ENCODE results near the gene CTIF.

CTIF gene

GRCh38 chr18:48605408-48605845, 66.6 kb downstream of the CTIF start:
- DNase-seq: no peak

GRCh38 chr18:48607056-48607984, 68.5 kb downstream of the CTIF start:
- no peak for DNase-seq

GRCh38 chr18:48608581-48608980, 69.8 kb downstream of the CTIF start:
- no peak for DNase-seq

GRCh38 chr18:48609114-48609513, 70.3 kb downstream of the CTIF start:
- DNase-seq: no peak

- DNase-seq: no peak
Measured at GRCh38 chr18:48609820-48610815, 71.3 kb downstream of the CTIF start.

DNA sequence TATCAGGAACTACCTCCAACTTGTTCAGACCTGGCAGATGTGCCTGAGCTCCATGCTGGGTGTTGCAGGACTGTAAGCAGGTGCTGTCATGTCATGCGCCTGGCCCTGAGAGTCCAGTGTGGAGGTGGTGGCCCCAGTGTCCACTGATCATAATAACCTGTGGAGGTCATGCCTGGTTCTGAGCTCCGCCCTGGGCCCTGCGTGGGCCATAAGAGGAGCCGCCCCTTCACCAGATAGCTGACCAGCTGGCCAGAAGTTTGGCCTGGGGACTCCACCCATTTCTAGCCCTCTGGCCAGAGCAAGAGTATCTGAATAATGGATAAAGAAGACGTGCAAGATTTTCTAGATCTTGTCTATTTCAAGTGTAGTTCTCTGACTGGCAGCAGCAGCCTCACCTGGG, 72.4 kb downstream of the CTIF start:
- no peak for DNase-seq

GRCh38 chr18:48611785-48612480, 73.1 kb downstream of the CTIF start:
- no peak for DNase-seq

- DNase-seq: no peak
Measured at GRCh38 chr18:48612511-48612910, 73.7 kb downstream of the CTIF start.

DNA sequence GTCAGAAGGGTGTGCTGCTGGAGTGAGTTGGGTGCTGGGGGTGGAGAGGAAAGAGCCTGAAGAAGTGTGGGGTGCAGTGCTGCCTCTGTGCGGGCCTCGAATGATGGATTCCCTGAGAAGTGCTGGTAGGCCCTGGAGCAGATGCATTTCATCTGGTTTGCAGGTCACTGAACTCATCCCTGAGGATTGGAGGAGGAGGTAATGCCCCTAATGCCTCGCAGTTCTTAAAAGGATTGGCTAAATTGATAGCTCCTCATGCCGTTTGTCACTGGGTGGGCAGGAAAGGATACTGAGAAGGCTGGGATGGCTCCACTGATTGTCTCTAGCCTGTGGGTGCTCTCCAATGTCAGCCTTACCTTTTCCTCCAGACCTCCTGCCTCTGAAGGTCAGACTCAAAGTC, 74.1 kb downstream of the CTIF start:
- no peak for DNase-seq

GRCh38 chr18:48613589-48614404, 75.0 kb downstream of the CTIF start:
- no peak for DNase-seq

GRCh38 chr18:48615566-48616401, 77.0 kb downstream of the CTIF start:
- DNase-seq: no peak

DNA sequence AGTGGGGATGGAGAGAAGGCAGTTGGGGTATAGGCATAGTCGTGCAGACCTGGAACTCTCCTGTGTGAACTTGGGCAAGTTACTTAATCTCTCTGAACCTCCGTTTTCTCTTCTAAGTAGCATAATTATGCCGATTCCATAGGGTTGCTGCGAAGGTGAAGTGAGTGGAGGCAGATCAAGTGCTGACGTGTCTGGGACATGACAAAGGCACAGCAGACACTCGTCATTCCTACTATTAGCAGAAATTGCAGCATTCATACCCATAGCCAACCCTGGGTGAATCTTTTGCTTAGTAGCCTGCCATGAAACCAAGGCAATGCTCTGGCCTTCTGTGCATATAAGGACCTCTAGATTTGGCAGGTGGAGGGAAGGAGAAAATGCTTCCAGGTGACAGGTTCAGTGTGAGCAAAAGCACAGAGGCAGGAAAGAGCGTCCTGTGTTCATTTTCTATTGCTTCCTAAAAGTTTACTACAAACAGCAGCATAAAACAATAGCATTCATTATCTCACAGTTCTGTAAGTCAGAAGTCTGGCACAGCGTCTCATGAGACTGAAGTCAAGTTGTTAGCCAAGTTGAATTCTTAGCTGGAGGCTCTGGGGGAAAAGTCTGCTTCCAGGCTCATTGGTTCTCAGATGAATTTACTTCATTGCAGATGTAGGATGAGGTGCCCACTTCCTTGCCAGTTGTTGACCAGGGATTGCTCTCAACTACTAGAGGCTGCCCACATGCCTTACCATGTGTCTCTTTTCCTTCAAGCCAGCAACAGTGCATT, 77.8 kb downstream of the CTIF start:
- DNase-seq: no peak

DNA sequence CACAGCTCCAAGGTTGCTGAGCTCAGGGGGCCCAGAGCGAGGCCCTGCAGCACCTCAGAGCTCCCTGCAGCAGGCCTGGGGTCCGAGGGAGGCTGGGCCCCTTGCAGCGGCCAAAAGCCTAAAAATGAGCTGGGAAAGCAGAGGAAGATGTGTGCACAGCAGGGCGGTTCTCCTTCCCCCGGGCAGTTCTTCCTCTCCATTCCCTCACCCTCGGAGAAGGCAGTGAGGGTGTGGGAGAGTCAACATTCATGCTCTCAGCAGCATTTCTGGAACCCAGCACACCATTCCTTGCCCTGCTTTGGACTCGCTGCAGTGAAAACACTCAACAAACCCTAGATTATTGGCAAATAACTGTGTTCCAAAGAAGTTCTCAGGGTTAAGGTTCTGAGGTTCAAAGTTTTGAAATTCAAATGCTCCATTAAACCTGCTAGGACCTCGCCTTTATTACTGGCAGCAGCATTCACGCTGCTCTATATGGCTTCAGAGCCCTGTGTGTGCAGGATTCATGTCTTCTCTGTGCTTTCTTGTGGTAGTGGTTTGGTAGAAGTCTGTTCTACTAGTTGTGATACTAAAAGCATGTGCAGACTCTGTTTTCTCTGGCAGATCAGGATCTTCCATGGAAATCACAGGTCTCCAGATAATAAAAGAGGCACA, 79.1 kb downstream of the CTIF start:
- no peak for DNase-seq

DNA sequence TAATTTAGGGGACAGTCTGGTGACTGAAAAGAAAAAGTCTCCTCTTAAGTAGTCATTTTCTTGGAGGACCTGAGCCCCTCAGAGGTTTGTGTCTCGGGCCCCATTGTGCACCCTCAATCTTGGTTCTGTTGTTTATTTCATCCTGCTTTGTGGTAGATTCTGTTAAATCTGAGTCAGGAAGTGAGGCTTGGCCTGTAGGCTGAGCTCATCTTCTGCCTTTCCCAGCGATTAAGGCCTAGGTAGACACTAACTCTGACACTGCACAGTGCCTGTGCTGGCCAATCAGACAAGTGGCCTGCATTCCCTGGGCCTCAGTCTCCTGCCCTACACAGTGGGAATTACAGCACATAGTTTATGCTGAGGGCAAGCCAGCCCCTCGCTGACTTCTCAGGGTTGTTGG, 80.2 kb downstream of the CTIF start:
- DNase-seq: no peak

- no peak for DNase-seq
Measured at GRCh38 chr18:48619501-48619900, 80.7 kb downstream of the CTIF start.

- DNase-seq: no peak
Measured at GRCh38 chr18:48620071-48620470, 81.2 kb downstream of the CTIF start.

DNA sequence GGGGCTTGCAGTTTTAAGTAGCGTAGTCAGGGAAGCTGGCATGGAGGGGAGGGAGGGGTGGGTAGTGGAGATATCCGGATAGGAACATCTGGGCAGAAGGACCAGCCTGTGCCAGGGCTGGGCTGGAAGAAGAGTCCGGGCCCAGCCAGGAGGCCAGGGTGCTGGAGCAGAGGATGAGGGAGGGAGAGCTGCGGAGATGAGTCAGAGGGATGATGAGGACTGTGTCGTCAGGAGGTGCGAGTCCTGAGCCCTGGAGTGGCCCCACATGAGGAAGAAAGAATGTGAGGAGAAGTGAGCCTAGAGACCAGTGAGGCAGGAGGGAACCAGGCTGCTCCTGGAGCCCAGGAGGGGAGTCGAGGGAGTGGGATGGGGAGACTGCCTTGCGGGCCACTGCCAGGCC, 82.4 kb downstream of the CTIF start:
- DNase-seq: no peak

GRCh38 chr18:48621815-48622555, 83.2 kb downstream of the CTIF start:
- DNase-seq: no peak

- DNase-seq: no peak
Measured at GRCh38 chr18:48622911-48623431, 84.1 kb downstream of the CTIF start.

All from NCI-H1436 treated with DMSO at 0.1 percent for 48 hours (cell line).